ENCODE measurements around the gene BMP6. TPM values are rescaled to one million over a fixed set of nuclear protein-coding genes. Genes with fewer than 3 reads are reported as not detected.

BMP6 gene
- total RNA-seq = under 1 TPM; 0.14 to 0.27 TPM

- intact Hi-C loops (cut with DNase I, micrococcal nuclease) = loop anchor here (1.0 to 5.0 kb wide), 6 partner anchors 184 to 709 kb away; partner anchors contain the start of genes DSP (in 2 of the 2), TXNDC5 (in 2 of the 2), BLOC1S5 (in 1 of the 2) and EEF1E1 (in 1 of the 2)
- Mint-ChIP-seq H3K27me3 (peaks cover 60% of the 10 kb centered on the region), H3K9me3 (ENCODE audit: low read depth) (no peaks in the 10 kb centered on the region), H3K36me3 (ENCODE audit: low read depth) (no peaks in the 10 kb centered on the region), H3K4me1 (peaks cover 18% of the 10 kb centered on the region), H3K4me3 (peak within 1 kb of the TSS; percentile 69), H3K27ac (no peak within 1 kb of the TSS)
- ChIA-PET CTCF (interaction anchor here (0.9 to 1.8 kb wide), 2 partner anchors 280 to 334 kb away, joined by 5 to 6 read pairs; no protein-coding TSS in a partner anchor), POLR2A (interaction anchor here (0.6 to 1.1 kb wide), 2 partner anchors 338 to 423 kb away, joined by 3 to 4 read pairs; partner anchors contain the start of gene BLOC1S5)
- ATAC-seq (peak; percentile 78), DNase-seq (peak; percentile 82)
Observed at GRCh38 chr6:7725849-7726415, at the start of gene BMP6. TSS of gene BMP6 (plus strand) at chr6:7726099. CDS start at chr6:7726956, 857 bp downstream.

- Mint-ChIP-seq H3K4me1 (no peaks in the 10 kb centered on the region), H3K9me3 (ENCODE audit: low read depth) (no peaks in the 10 kb centered on the region), H3K27me3 (peaks cover 10% of the 10 kb centered on the region), H3K36me3 (ENCODE audit: low read depth) (no peaks in the 10 kb centered on the region), H3K4me3 (no peak overlapping the region), H3K27ac (no peak overlapping the region)
- POLR2A ChIA-PET = no interaction called here
- CTCF ChIA-PET = no interaction called here
- intact Hi-C loops (cut with DNase I, micrococcal nuclease) = no loop called here
- ATAC-seq (no peak), DNase-seq (no peak)
Observed at GRCh38 chr6:7677229-7677628, 48.7 kb upstream of the BMP6 start.

GRCh38 chr6:7680393-7681075 is 45.4 kb upstream of the BMP6 start:
- intact Hi-C loops (cut with DNase I, micrococcal nuclease) = no loop called here
- ChIA-PET CTCF (no interaction called here), POLR2A (no interaction called here)
- Mint-ChIP-seq H3K4me3 (no peak overlapping the region), H3K27me3 (peaks cover 17% of the 10 kb centered on the region), H3K4me1 (no peaks in the 10 kb centered on the region), H3K36me3 (ENCODE audit: low read depth) (no peaks in the 10 kb centered on the region), H3K9me3 (ENCODE audit: low read depth) (no peaks in the 10 kb centered on the region), H3K27ac (no peak overlapping the region)
- no peak for ATAC-seq
- no peak for DNase-seq

GRCh38 chr6:7681449-7681848 is 44.5 kb upstream of the BMP6 start:
- POLR2A ChIA-PET = no interaction called here
- CTCF ChIA-PET = no interaction called here
- Mint-ChIP-seq H3K9me3 (ENCODE audit: low read depth) (no peaks in the 10 kb centered on the region), H3K4me1 (no peaks in the 10 kb centered on the region), H3K27me3 (peaks cover 18% of the 10 kb centered on the region), H3K4me3 (no peak overlapping the region), H3K27ac (no peak overlapping the region), H3K36me3 (ENCODE audit: low read depth) (no peaks in the 10 kb centered on the region)
- DNase-seq = no peak
- intact Hi-C loops (cut with DNase I, micrococcal nuclease) = no loop called here
- no peak for ATAC-seq

- Mint-ChIP-seq H3K36me3 (ENCODE audit: low read depth) (no peaks in the 10 kb centered on the region), H3K9me3 (ENCODE audit: low read depth) (no peaks in the 10 kb centered on the region), H3K27me3 (peaks cover 20% of the 10 kb centered on the region), H3K4me3 (no peak overlapping the region), H3K27ac (no peak overlapping the region), H3K4me1 (no peaks in the 10 kb centered on the region)
- ChIA-PET CTCF (interaction anchor here (1.0 kb wide), 1 partner anchor 136 kb away, joined by 6 read pairs; no protein-coding TSS in a partner anchor), POLR2A (no interaction called here)
- intact Hi-C loops (cut with DNase I, micrococcal nuclease) = no loop called here
- ATAC-seq = no peak
- no peak for DNase-seq
Observed at GRCh38 chr6:7684076-7684475, 41.8 kb upstream of the BMP6 start.

- H3K27me3 Mint-ChIP-seq = peaks cover 25% of the 10 kb centered on the region
- H3K4me3 Mint-ChIP-seq = no peak overlapping the region
- no peak for ATAC-seq
- H3K4me1 Mint-ChIP-seq = no peaks in the 10 kb centered on the region
- H3K9me3 Mint-ChIP-seq (ENCODE audit: low read depth) = no peaks in the 10 kb centered on the region
- intact Hi-C loops (cut with DNase I, micrococcal nuclease) = no loop called here
- POLR2A ChIA-PET = no interaction called here
- no peak overlapping the region for H3K27ac Mint-ChIP-seq
- CTCF ChIA-PET = no interaction called here
- no peaks in the 10 kb centered on the region for H3K36me3 Mint-ChIP-seq (ENCODE audit: low read depth)
- DNase-seq = no peak
Observed at GRCh38 chr6:7684843-7685242, 41.1 kb upstream of the BMP6 start.

GRCh38 chr6:7685276-7685675 is 40.6 kb upstream of the BMP6 start:
- H3K27me3 Mint-ChIP-seq = peaks cover 27% of the 10 kb centered on the region
- CTCF ChIA-PET = no interaction called here
- H3K36me3 Mint-ChIP-seq (ENCODE audit: low read depth) = no peaks in the 10 kb centered on the region
- H3K4me3 Mint-ChIP-seq = no peak overlapping the region
- DNase-seq = no peak
- no peak for ATAC-seq
- POLR2A ChIA-PET = no interaction called here
- no peak overlapping the region for H3K27ac Mint-ChIP-seq
- H3K4me1 Mint-ChIP-seq = no peaks in the 10 kb centered on the region
- no peaks in the 10 kb centered on the region for H3K9me3 Mint-ChIP-seq (ENCODE audit: low read depth)
- intact Hi-C loops (cut with DNase I, micrococcal nuclease) = no loop called here

- Mint-ChIP-seq H3K27me3 (peaks cover 26% of the 10 kb centered on the region), H3K4me1 (peaks cover 2% of the 10 kb centered on the region), H3K9me3 (ENCODE audit: low read depth) (no peaks in the 10 kb centered on the region), H3K4me3 (no peak overlapping the region), H3K27ac (no peak overlapping the region), H3K36me3 (ENCODE audit: low read depth) (no peaks in the 10 kb centered on the region)
- no peak for ATAC-seq
- ChIA-PET POLR2A (no interaction called here), CTCF (no interaction called here)
- DNase-seq = no peak
- intact Hi-C loops (cut with DNase I, micrococcal nuclease) = no loop called here
Observed at GRCh38 chr6:7687145-7688111, 38.5 kb upstream of the BMP6 start.

- DNase-seq = no peak
- Mint-ChIP-seq H3K9me3 (ENCODE audit: low read depth) (no peaks in the 10 kb centered on the region), H3K27me3 (peaks cover 18% of the 10 kb centered on the region), H3K27ac (no peak overlapping the region), H3K4me1 (peaks cover 3% of the 10 kb centered on the region), H3K4me3 (no peak overlapping the region), H3K36me3 (ENCODE audit: low read depth) (no peaks in the 10 kb centered on the region)
- ChIA-PET CTCF (no interaction called here), POLR2A (no interaction called here)
- intact Hi-C loops (cut with DNase I, micrococcal nuclease) = no loop called here
- ATAC-seq = no peak
Observed at GRCh38 chr6:7691021-7691420, 34.9 kb upstream of the BMP6 start.

GRCh38 chr6:7691675-7692452 is 34.0 kb upstream of the BMP6 start:
- DNase-seq = peak; percentile 16
- CTCF ChIA-PET = no interaction called here
- Mint-ChIP-seq H3K27me3 (peaks cover 21% of the 10 kb centered on the region), H3K4me1 (peaks cover 3% of the 10 kb centered on the region), H3K27ac (no peak overlapping the region), H3K9me3 (ENCODE audit: low read depth) (no peaks in the 10 kb centered on the region), H3K36me3 (ENCODE audit: low read depth) (no peaks in the 10 kb centered on the region), H3K4me3 (no peak overlapping the region)
- intact Hi-C loops (cut with DNase I, micrococcal nuclease) = no loop called here
- POLR2A ChIA-PET = no interaction called here
- peak; percentile 51 for ATAC-seq

GRCh38 chr6:7692453-7692784 is 33.5 kb upstream of the BMP6 start:
- H3K27me3 Mint-ChIP-seq = peaks cover 22% of the 10 kb centered on the region
- no peaks in the 10 kb centered on the region for H3K36me3 Mint-ChIP-seq (ENCODE audit: low read depth)
- no peak overlapping the region for H3K4me3 Mint-ChIP-seq
- peaks cover 7% of the 10 kb centered on the region for H3K4me1 Mint-ChIP-seq
- ATAC-seq (no peak), DNase-seq (no peak)
- POLR2A ChIA-PET = no interaction called here
- intact Hi-C loops (cut with DNase I, micrococcal nuclease) = no loop called here
- no peak overlapping the region for H3K27ac Mint-ChIP-seq
- CTCF ChIA-PET = no interaction called here
- H3K9me3 Mint-ChIP-seq (ENCODE audit: low read depth) = no peaks in the 10 kb centered on the region

Data from activated CD4-positive, alpha-beta T cell treated with anti-CD3 and anti-CD28 coated beads for 36 hours (primary cell).